ENCODE measurements around the gene MGRN1.

- TF ChIP-seq REST (IDR thresholded peaks at IDR 0.05; ENCODE audit: insufficient read depth in 1 of 2, low read depth in 2 of 2, low read length in 2 of 2) = no peak
- no peak for TF ChIP-seq TAF1 (IDR thresholded peaks at IDR 0.05; ENCODE audit: borderline replicate concordance, insufficient read depth, low read length)
Observed at GRCh38 chr16:4726616-4727015, 102.0 kb downstream of the MGRN1 start.
